Right forelimb (tissue), 1 donor: ENCODE results near the gene NUP58.

Experiments used
- DNase-seq: peaks from one replicate; pipeline ENCODE4 v3.0.0-alpha.2; 2018

NUP58 gene

GRCh38 chr13:25301347-25302113 is at the start of gene NUP58:
TSS of gene NUP58 (plus strand) at chr13:25301625. CDS start at chr13:25301774, 149 bp downstream.
- DNase-seq: peak; percentile 96

GRCh38 chr13:25252225-25252624 is 49.2 kb upstream of the NUP58 start:
- no peak for DNase-seq

- no peak for DNase-seq
These were observed 48.7 kb upstream of the NUP58 start for GRCh38 chr13:25252752-25253151.

- DNase-seq: no peak
These were observed 47.7 kb upstream of the NUP58 start for GRCh38 chr13:25253702-25254101.

- no peak for DNase-seq
These were observed 39.2 kb upstream of the NUP58 start for GRCh38 chr13:25262261-25262660.

- DNase-seq: no peak
These were observed 34.7 kb upstream of the NUP58 start for GRCh38 chr13:25266706-25267105.

GRCh38 chr13:25267715-25268114 is 33.7 kb upstream of the NUP58 start:
- DNase-seq: no peak

- no peak for DNase-seq
These were observed 32.9 kb upstream of the NUP58 start for GRCh38 chr13:25268561-25268960.

GRCh38 chr13:25276748-25277147 is 24.7 kb upstream of the NUP58 start:
- no peak for DNase-seq

- DNase-seq: no peak
These were observed 21.0 kb upstream of the NUP58 start for GRCh38 chr13:25280396-25280795.

- no peak for DNase-seq
These were observed 20.1 kb upstream of the NUP58 start for GRCh38 chr13:25281193-25281934.

GRCh38 chr13:25281935-25282332 is 19.5 kb upstream of the NUP58 start:
- DNase-seq: no peak

GRCh38 chr13:25286308-25286968 is 15.0 kb upstream of the NUP58 start:
- no peak for DNase-seq

- peak; percentile 98 for DNase-seq
These were observed 14.2 kb upstream of the NUP58 start, which contains the start of gene MTMR6 for GRCh38 chr13:25286969-25287961. TSS of gene MTMR6 (minus strand) at chr13:25287488. CDS start at chr13:25287247, 241 bp downstream.

- no peak for DNase-seq
These were observed 12.5 kb upstream of the NUP58 start for GRCh38 chr13:25288966-25289365.

GRCh38 chr13:25291691-25292090 is 9.7 kb upstream of the NUP58 start:
- no peak for DNase-seq

- no peak for DNase-seq
These were observed 9.1 kb upstream of the NUP58 start for GRCh38 chr13:25292301-25292700.

GRCh38 chr13:25295228-25295627 is 6.2 kb upstream of the NUP58 start:
- no peak for DNase-seq

- DNase-seq: no peak
These were observed 5.7 kb upstream of the NUP58 start for GRCh38 chr13:25295701-25296100.

GRCh38 chr13:25300861-25301346 is 521 bp upstream of the NUP58 start:
- DNase-seq: peak; percentile 73

- no peak for DNase-seq
These were observed 696 bp downstream of the NUP58 start for GRCh38 chr13:25302121-25302520.
